HG02759 (cell line): ENCODE measurements around the gene CCN2.
"Not testable (repeated sequence)": the region's sequence is repeated elsewhere in the genome, so short reads cannot be mapped to it uniquely, and the experiment has no call there.

Source experiments
- ATAC-seq: cut with Tn5 transposase; IDR thresholded peaks from one replicate; pipeline ENCODE4 v1.9.1; 2021; ENCODE audit warnings: mild to moderate bottlenecking, moderate library complexity; ENCODE audit not compliant: unreplicated experiment

CCN2 gene

GRCh38 chr6:131946404-131946991 lies 4.7 kb downstream of the CCN2 start:
- ATAC-seq = no peak

- no peak for ATAC-seq
Observed at GRCh38 chr6:131945971-131946370, 5.2 kb downstream of the CCN2 start.

- ATAC-seq = no peak
Observed at GRCh38 chr6:131937703-131938631, 13.2 kb downstream of the CCN2 start.

GRCh38 chr6:131937226-131937625 lies 13.9 kb downstream of the CCN2 start:
- ATAC-seq = no peak

DNA sequence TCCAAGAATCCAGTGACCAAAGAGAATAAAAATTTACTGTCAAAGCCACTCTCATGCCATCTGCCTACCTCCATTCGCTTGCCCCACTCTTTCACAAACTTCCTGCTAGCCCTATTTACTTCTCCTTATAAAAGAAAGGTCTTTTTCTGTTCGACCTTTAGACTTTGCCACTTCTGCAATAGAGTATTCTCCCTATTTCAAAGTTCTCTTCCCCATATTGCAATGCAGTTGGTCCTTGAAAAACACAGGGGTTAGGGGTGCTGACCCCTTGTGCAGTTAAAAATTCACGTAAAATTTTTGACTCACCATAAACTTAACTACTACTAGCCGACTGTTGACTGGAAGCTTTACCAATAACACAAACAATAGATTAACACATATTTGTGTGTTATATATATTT lies 15.0 kb downstream of the CCN2 start:
- ATAC-seq = no peak

DNA sequence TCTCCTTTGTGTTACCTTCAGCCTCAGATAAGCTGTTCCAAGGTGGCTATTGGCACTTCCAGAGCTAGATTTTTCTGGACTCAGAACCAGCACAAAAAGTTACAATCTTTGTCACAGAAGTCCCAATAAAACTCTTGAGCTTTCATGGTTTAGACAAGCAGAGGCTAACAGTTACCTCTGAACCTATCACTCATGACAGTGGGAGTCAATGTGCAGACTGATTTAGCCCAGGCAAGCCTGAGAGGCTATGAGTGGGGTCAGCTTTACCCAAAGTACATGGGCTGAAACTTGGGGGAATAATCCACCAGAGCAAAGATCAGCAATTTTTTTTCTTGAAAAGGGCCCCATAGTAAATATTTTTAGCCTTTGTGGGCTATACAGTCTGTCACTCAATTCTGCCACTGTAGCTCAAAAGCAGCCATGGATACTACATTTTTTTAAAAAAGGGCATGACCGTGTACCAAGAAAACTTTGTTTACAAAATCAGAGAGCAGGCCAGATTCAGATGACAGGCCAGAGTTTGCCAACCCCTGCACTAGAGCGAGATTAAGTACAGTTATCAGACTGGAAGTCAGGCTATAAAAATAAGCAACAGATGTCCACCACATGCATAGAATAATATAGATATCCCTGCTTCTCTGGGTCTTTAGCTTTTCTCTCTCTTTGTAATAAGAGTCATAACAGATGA lies 20.0 kb downstream of the CCN2 start:
- no peak for ATAC-seq

- ATAC-seq = no peak
Observed at GRCh38 chr6:131929976-131930375, 21.2 kb downstream of the CCN2 start.

DNA sequence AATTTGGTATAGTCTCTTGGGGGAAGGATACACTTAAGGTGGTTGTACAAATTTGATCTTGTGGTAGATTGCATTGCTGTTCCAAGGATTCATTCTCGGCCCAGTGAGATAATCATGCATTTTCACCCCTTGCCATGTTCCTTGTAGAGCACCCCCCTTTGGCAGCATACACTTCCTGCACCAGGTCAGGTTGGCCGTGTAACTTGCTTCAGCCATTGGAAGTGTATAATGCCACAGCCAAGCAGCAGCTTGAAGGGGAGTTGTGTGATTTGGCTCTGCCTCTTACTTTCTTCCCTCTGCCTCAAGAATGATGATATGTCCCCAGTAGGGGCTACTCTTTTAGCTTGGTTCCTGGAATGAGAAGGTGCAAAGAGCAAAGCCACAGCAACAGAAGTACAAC lies 21.9 kb downstream of the CCN2 start:
- ATAC-seq = no peak

DNA sequence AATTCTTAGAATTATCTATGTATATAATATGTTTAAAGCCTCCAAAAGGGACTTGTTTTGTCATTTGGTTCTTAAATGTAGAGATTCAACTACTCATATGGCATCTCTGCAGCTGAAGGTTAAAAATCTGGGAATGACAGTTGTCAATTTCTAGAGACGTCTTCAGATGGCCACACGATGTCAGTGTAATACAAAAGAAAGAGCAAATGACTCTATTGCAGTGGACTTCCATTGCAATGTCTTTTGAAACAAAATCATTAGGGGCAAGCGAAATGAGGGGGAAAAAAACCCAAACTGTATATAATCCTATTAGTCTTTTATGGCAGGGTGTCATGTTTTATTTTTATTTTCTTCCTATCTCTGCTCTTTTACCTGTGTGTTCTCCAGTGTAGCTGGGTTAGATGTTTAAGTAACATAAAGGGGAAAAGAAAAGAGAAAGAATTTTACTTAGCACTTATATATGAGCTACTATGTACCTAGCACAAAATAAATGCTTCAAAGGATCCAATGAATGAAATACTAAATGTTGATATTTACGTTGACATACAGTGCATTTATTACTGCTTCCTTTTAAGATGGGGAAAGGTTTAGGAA lies 26.2 kb downstream of the CCN2 start:
- ATAC-seq = no peak

- ATAC-seq = peak; percentile 53
Observed at GRCh38 chr6:131923356-131923755, 27.8 kb downstream of the CCN2 start.

- no peak for ATAC-seq
Observed at GRCh38 chr6:131920656-131921055, 30.5 kb downstream of the CCN2 start.

GRCh38 chr6:131918650-131919355 lies 32.4 kb downstream of the CCN2 start:
- no peak for ATAC-seq

- no peak for ATAC-seq
Observed at GRCh38 chr6:131917763-131918649, 33.2 kb downstream of the CCN2 start.

DNA sequence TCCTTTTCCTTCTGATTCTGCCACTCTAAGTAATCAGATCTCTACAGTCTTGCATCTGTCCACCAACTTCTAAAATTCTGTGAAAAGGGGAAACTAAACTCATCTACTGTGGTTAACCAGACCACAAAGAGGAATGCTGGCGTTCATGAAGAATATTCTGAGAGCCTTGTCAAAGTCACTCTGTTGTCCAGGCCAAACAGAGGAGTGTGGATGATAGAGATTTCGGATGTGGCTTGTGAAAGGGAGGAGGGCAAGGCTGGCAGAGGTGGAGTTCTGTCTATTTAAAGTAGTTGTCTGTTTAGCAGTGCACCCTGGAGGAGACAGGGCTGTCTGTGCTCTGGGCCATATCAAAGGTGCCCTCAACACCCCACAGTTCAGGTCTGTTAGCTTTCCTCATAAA lies 33.9 kb downstream of the CCN2 start:
- no peak for ATAC-seq

- ATAC-seq = no peak
Observed at GRCh38 chr6:131916847-131917246, 34.3 kb downstream of the CCN2 start.

GRCh38 chr6:131916091-131916796 lies 34.9 kb downstream of the CCN2 start:
- ATAC-seq = not testable (repeated sequence)

DNA sequence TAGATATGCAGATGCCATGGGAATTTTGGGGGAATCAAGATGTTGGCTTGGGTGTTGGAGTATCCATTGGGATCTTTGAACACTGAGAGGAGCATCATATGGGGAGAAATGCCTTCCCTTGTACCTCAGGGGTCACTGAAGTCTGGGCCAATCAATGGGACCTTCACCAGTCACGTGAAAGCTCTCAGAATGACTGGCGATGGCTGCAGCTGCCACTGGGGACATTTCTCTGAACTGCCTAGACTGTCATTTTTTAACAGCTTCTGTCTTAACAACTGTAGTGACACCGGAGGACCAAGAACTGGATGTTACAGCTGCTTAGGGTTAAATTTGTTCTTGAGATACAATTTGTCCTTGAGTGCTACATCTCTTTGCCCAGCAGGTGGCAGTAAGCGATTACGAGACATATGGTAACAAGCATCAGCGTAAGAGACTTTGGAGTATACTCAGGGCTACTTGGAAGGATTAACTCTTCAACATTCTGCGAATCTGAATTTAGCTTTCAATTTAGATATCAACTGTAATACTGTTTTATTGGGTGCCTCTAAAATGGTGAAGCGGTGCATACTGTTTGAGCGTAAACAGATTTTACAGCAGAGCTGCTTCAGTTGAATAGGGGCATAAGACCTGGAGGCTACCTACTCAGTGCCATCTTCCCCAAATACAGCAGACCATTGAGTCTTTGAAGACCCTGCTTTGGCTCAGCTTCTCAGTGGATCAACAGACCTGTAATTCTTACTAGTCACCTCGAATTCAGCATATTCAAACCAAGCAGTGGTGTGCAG lies 36.0 kb downstream of the CCN2 start:
- peak; percentile 69 for ATAC-seq

GRCh38 chr6:131914234-131914633 lies 36.9 kb downstream of the CCN2 start:
- no peak for ATAC-seq
